Aorta (tissue), 5 donors: ENCODE measurements around the gene ELAPOR2. TPM values are rescaled to one million over a fixed set of nuclear protein-coding genes. Genes with fewer than 3 reads are reported as not detected.
"Not testable (repeated sequence)": the region's sequence is repeated elsewhere in the genome, so short reads cannot be mapped to it uniquely, and the experiment has no call there.

Source experiments
- ATAC-seq: fragments of 200-7000 bp; cut with Tn5 transposase; one replicate; pipeline ENCODE4 v1.9.1; 2022; ENCODE audit warnings: moderate library complexity; ENCODE audit not compliant: low FRiP score
- DNase-seq, 2 donors: peaks; one replicate each; pipeline ENCODE4 v3.0.0-alpha.2; 2020
- H3K27ac ChIP-seq, 2 donors: one replicate each; pipeline ENCODE4 v1.5.1; 2013; ENCODE audit warnings: low read length in 2 of 2, mild to moderate bottlenecking in 2 of 2, moderate library complexity in 2 of 2, control low read depth in 1 of 2, inconsistent platforms in 1 of 2, low read depth in 1 of 2
- H3K27me3 ChIP-seq, 2 donors: one replicate each; pipeline ENCODE4 v1.6.1; 2013; ENCODE audit warnings: control low read depth in 1 of 2, low read length in 1 of 2, mild to moderate bottlenecking in 1 of 2, moderate library complexity in 1 of 2; ENCODE audit not compliant: insufficient read depth in 2 of 2, control insufficient read depth in 1 of 2
- H3K36me3 ChIP-seq, 2 donors: one replicate each; pipeline ENCODE4 v1.6.1; 2013; ENCODE audit warnings: control low read depth in 1 of 2, low read length in 1 of 2, mild to moderate bottlenecking in 1 of 2; ENCODE audit not compliant: insufficient read depth in 2 of 2, control insufficient read depth in 1 of 2
- H3K4me1 ChIP-seq, 2 donors: one replicate each; pipeline ENCODE4 v1.6.1; 2013; ENCODE audit warnings: low read length in 2 of 2, control low read depth in 1 of 2, mild to moderate bottlenecking in 1 of 2, moderate library complexity in 1 of 2; ENCODE audit not compliant: insufficient read depth in 2 of 2, control insufficient read depth in 1 of 2
- H3K4me3 ChIP-seq, 2 donors: one replicate each; pipeline ENCODE4 v1.5.1; 2013; ENCODE audit warnings: low read length in 2 of 2, control low read depth in 1 of 2, mild to moderate bottlenecking in 1 of 2
- H3K9me3 ChIP-seq: one replicate; pipeline ENCODE4 v1.6.1; 2013; ENCODE audit warnings: mild to moderate bottlenecking, low read length; ENCODE audit not compliant: control insufficient read depth
- WGBS, 2 donors: extraction: QIAGEN DNeasy Blood & Tissue Kit; methylation state at CpG; one replicate each; pipeline ENCODE4 v1.1.7; 2013; 5-methylcytosine and 5-hydroxymethylcytosine counted together
- intact Hi-C, 2 donors: fragments of 100-400 bp; cut with DNase I; formaldehyde crosslinking; loops; one replicate each; pipeline versions ENCODE4 v1.14.2 to v1.15.0; 2022
- long read RNA-seq, 2 donors: library from polyadenylated mRNA; unstranded; transcript quantifications; one replicate each; pipeline ENCODE4 v2.0.0, GENCODE V29; 2020 to 2021
- polyA plus RNA-seq, 2 donors: library from polyadenylated mRNA; stranded (reverse); fragments of 200-250 nt; gene quantifications; one replicate each; pipeline ENCODE4 v1.2.3, GENCODE V29; 2013
- total RNA-seq, 2 donors: library from RNA; stranded (reverse); fragmentation: NEBNext Ultra II Directional; extraction: Animal tissue kit (Norgen Biotek cat#: 25700); gene quantifications; one replicate each; pipeline ENCODE4 v1.2.1, GENCODE V29; 2021
- donor health status: healthy with polysubstance abuse.
- donor health status: Bipolar disorder and iron deficiency.
- donor health status: DM: no; HTN: no; CAD: no.
- donor health status: DM: no; HTN: no; CAD: no.
- donor health status: DM: yes; HTN: yes; CAD: no.

Gene ELAPOR2, protein sequence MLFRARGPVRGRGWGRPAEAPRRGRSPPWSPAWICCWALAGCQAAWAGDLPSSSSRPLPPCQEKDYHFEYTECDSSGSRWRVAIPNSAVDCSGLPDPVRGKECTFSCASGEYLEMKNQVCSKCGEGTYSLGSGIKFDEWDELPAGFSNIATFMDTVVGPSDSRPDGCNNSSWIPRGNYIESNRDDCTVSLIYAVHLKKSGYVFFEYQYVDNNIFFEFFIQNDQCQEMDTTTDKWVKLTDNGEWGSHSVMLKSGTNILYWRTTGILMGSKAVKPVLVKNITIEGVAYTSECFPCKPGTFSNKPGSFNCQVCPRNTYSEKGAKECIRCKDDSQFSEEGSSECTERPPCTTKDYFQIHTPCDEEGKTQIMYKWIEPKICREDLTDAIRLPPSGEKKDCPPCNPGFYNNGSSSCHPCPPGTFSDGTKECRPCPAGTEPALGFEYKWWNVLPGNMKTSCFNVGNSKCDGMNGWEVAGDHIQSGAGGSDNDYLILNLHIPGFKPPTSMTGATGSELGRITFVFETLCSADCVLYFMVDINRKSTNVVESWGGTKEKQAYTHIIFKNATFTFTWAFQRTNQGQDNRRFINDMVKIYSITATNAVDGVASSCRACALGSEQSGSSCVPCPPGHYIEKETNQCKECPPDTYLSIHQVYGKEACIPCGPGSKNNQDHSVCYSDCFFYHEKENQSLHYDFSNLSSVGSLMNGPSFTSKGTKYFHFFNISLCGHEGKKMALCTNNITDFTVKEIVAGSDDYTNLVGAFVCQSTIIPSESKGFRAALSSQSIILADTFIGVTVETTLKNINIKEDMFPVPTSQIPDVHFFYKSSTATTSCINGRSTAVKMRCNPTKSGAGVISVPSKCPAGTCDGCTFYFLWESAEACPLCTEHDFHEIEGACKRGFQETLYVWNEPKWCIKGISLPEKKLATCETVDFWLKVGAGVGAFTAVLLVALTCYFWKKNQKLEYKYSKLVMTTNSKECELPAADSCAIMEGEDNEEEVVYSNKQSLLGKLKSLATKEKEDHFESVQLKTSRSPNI
- total RNA-seq (10 to 100 TPM; 17.9 to 23.7 TPM), polyA plus RNA-seq (1 to 10 TPM; 2.7 to 2.9 TPM)
- long read RNA-seq, donor 1, partial matches to known transcripts: 2 of 6 reads
- long read RNA-seq, donor 1, other reads (novel, unspliced or antisense): 4 of 6 reads
- long read RNA-seq, donor 2, full-length matches to known transcripts: 2 of 7 reads
- long read RNA-seq, donor 2, partial matches to known transcripts: 2 of 7 reads
- long read RNA-seq, donor 2, other reads (novel, unspliced or antisense): 3 of 7 reads

DNA sequence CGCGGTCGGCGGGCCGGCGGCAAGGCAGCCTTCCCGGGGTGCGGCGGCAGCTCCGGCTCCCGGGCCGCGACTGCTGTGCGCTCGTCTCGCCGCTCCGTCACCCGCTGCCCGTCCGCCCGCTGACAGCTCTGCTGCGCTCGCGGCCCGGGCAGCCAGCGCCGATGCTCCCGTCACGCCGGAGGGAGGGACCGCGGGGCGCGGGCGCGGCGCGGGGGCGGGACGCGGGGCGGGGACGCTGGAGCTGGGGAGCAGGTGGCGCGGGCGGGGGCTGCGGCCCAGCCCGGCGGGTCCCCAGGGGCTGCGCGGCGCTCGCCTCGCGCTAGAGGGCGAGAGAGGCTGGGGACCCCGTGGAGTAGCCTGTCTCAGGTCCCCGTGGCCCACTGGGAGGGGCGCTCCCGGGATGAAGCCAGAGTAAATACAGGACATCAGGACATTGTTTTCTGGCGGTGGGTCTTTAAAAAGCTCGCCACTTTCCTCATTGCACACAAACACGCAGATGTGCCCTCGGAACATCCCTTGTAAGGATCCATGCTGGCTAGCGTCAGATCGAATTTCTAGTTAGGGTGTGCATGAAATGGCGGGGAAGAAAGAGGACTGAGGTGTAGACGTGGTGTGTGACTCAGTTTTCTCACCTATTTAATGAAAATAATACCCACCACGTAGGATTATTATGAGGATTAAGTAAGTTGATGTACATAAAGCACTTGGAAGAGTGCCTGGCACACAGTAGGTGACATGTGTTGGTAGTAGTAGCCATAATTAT, at the start of gene ELAPOR2:
Gene ELAPOR2 (minus strand): TSS at position 130 of the 763 bp plus-strand sequence. CDS start 141 bp downstream, outside the sequence.
- H3K27ac ChIP-seq: no peak within 1 kb of the TSS
- intact Hi-C loops: loop anchor here (5.0 to 10.0 kb wide), 3 partner anchors 127 to 165 kb away; partner anchors contain the start of gene TMEM243 (in 1 of the 2)
- no peaks in the 10 kb centered on the region for H3K27me3 ChIP-seq
- H3K4me3 ChIP-seq: peak within 1 kb of the TSS; percentile 82 to 91
- no peaks in the 10 kb centered on the region for H3K4me1 ChIP-seq
- H3K9me3 ChIP-seq: no peaks in the 10 kb centered on the region
- no peaks in the 10 kb centered on the region for H3K36me3 ChIP-seq
- DNase-seq (peak; percentile 74 to 93), ATAC-seq (peak; percentile 95)
- WGBS, 2 donors: 0 to 1% methylated on average over 47 to 70 of the region's 70 CpGs

DNA sequence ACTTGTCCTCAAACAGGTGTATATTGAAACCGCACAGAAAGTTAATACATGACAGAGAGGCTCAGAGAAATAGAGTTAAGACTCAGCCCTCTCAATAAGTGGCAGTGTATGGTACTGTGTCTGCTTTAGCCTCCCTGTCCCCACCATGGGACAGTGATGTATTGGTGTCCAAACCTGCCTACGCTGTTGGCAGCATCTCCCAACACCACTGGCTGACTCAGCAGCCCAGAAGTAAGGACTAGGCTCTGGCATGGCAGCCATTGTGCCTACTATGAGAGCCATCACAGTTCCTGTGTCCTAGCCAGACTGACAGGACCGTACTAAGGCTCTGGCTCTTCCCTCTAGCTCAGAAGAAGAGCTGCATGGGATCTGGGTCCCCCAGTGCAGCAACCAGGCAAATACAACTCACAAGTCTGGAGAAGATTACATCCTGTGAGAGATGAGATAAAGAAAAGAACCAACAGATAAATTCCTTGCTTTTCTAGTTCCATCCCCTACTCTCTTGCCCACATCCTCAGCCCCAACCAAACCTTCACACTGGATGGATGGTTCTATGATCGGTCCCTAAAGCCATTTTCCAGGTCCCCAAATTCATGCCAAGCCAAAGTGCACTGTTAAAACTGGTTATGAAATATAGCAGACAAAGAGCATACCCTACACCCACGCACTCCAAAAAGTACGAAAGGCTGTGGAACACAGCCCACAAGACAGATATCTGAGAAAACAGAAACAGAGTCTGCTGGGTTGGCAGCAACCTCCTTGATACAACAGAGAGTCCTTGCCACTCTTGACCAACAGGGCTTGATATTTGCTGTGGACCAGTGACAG, 48.7 kb upstream of the ELAPOR2 start:
- DNase-seq: no peak
- H3K4me1 ChIP-seq: no peaks in the 10 kb centered on the region
- 63 to 64% methylated on average over 6 of the region's 6 CpGs for WGBS, 2 donors
- no peaks in the 10 kb centered on the region for H3K36me3 ChIP-seq
- H3K27me3 ChIP-seq: no peaks in the 10 kb centered on the region
- H3K9me3 ChIP-seq: peaks cover 2% of the 10 kb centered on the region
- intact Hi-C loops: no loop called here
- no peak overlapping the region for H3K4me3 ChIP-seq
- ATAC-seq: peak; percentile 29
- no peak overlapping the region for H3K27ac ChIP-seq

DNA sequence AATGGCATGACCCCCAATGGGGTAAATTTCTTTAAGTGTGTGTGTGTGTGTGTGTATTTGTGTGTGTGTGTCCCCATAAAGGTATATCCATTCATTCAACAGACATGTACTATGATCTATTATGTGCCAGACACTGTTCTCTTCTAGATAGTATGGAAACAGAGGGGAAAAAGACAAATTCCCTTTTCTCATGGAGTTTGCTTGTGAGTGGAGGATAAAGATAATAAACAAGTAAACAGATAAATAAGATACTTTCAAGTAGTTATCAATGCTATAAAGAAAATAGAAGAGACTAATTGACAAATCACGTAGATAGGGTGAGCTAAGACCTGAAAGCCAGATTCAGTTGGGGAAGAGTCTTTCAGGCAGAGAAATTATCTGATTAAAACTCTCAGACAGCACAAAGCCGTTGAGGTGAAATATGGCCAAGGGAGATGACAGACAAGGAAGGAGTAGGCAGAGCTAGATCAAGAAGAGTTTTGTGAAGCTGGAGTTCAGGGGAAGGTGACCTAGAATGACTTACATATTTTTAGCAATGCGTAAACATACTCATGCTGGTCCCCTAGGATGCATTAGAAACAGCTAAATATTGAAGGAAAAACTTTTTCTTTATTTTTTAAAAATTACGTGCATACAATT, 47.6 kb upstream of the ELAPOR2 start:
- Histone ChIP-seq H3K36me3 (no peaks in the 10 kb centered on the region), H3K4me1 (no peaks in the 10 kb centered on the region), H3K27me3 (no peaks in the 10 kb centered on the region), H3K27ac (no peak overlapping the region), H3K9me3 (peaks cover 2% of the 10 kb centered on the region), H3K4me3 (no peak overlapping the region)
- intact Hi-C loops: no loop called here
- no peak for ATAC-seq
- WGBS, 2 donors: 23 to 36% methylated on average over 4 of the region's 4 CpGs
- no peak for DNase-seq

DNA sequence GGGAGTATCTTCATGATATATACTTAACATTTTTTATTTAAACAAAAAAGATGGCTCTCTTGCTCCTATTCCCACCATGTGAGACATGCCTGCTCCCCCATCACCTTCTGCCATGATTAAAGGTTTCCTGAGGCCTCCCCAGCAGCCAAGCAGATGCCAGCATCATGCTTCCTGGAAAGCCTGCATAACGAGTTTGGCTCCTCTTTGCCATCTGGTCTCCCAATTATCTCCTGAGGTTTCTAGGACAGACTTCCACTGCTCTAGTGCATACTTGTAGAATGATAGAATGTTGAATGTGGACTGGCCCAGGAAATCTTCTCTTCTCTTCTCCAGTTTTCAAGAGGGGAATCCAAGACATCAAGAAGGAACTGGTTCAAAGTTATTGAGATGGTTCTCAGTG, 45.9 kb upstream of the ELAPOR2 start:
- no peaks in the 10 kb centered on the region for H3K27me3 ChIP-seq
- no peak overlapping the region for H3K4me3 ChIP-seq
- no peaks in the 10 kb centered on the region for H3K4me1 ChIP-seq
- WGBS, 2 donors: 49 to 65% methylated on average over 1 of the region's 1 CpG
- DNase-seq: no peak
- no peak overlapping the region for H3K27ac ChIP-seq
- H3K36me3 ChIP-seq: no peaks in the 10 kb centered on the region
- no peak for ATAC-seq
- peaks cover 2% of the 10 kb centered on the region for H3K9me3 ChIP-seq
- intact Hi-C loops: no loop called here

DNA sequence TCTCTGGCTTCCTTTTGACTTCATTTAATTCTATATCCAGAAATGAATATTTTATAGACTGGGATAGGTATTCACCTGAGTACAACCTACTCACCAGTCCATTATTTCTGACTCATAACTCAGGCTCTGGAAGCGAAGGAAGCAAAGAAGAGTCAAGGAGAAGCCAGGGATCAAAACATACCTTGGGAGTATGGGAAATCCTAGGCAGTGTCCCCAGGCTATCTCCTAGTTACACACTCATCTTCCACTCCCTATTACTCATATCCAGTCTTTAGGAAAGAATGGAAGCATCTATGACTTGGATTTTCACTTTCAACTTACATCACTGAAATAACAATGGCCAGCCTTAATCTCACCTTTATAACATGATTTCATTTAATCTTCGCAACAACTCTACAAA, 40.9 kb upstream of the ELAPOR2 start:
- DNase-seq: no peak
- 90 to 91% methylated on average over 2 of the region's 2 CpGs for WGBS, 2 donors
- intact Hi-C loops: no loop called here
- no peaks in the 10 kb centered on the region for H3K36me3 ChIP-seq
- H3K27me3 ChIP-seq: no peaks in the 10 kb centered on the region
- H3K27ac ChIP-seq: no peak overlapping the region
- H3K9me3 ChIP-seq: peaks cover 2% of the 10 kb centered on the region
- no peak overlapping the region for H3K4me3 ChIP-seq
- no peak for ATAC-seq
- H3K4me1 ChIP-seq: no peaks in the 10 kb centered on the region

DNA sequence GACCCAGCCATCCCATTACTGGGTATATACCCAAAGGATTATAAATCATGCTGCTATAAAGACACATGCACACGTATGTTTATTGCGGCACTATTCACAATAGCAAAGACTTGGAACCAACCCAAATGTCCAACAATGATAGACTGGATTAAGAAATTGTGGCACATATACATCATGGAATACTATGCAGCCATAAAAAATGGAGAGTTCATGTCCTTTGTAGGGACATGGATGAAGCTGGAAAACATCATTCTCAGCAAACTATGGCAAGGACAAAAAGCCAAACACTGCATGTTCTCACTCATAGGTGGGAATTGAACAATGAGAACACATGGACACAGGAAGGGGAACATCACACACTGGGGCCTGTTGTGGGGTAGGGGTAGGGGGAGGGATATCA, 37.9 kb upstream of the ELAPOR2 start:
- H3K27ac ChIP-seq, intact Hi-C loops, H3K4me3 ChIP-seq, H3K27me3 ChIP-seq, H3K4me1 ChIP-seq, H3K36me3 ChIP-seq, DNase-seq, H3K9me3 ChIP-seq, ATAC-seq: not testable (repeated sequence)
- WGBS, 2 donors: 80% methylated on average over 1 of the region's 2 CpGs; no CpG with 5 or more reads in 1 of the 2 donors

DNA sequence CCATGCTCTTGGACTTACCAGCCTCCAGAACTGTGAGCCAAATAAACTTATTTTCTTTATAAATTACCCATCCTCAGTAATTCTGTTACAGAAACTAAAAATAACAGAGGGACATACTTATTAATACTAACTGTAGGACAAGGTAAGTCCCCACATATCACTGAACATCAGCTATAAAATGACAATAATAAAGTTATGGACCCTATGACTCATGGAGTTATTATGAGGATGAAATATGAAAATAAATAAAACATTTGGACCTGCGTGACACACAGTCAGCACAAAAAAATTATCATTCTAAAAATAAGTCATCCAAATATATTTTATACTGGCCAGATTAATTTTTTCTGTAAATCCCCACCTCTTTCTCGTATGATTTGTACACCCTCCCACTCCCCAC, 34.9 kb upstream of the ELAPOR2 start:
- no peak overlapping the region for H3K4me3 ChIP-seq
- H3K4me1 ChIP-seq: no peaks in the 10 kb centered on the region
- H3K36me3 ChIP-seq: no peaks in the 10 kb centered on the region
- no peaks in the 10 kb centered on the region for H3K27me3 ChIP-seq
- WGBS, 2 donors: 43 to 48% methylated on average over 2 of the region's 2 CpGs
- DNase-seq (no peak), ATAC-seq (no peak)
- H3K9me3 ChIP-seq: peaks cover 2% of the 10 kb centered on the region
- H3K27ac ChIP-seq: no peak overlapping the region
- intact Hi-C loops: no loop called here
